HL-60 (cell line): ENCODE results near the gene RASGRP2.

ENCODE experiments used
- DNase-seq, 2 experiments: peaks; one replicate each; pipeline ENCODE4 v3.0.0-alpha.2; 2010 to 2020; ENCODE audit warnings: low read depth in 1 of 2, low spot score in 1 of 2
- H3K27ac ChIP-seq: fragments of 250-450 bp; sonication (Bioruptor Pico); replicated peaks from 2 replicates; pipeline ENCODE4 v1.5.1; 2020; ENCODE audit warnings: mild to moderate bottlenecking, moderate library complexity
- H3K27me3 ChIP-seq: fragments of 250-450 bp; sonication (Bioruptor Pico); 2 replicates; pipeline ENCODE4 v1.5.1; 2021; ENCODE audit warnings: mild to moderate bottlenecking, moderate library complexity; ENCODE audit not compliant: insufficient read depth, poor library complexity, severe bottlenecking
- H3K4me3 ChIP-seq: replicated peaks from 2 replicates; pipeline ENCODE4 v1.5.1; 2011; ENCODE audit warnings: mild to moderate bottlenecking, control low read depth, low read length; ENCODE audit not compliant: insufficient read depth
- GABPA ChIP-seq: IDR thresholded peaks from 2 replicates; pipeline ENCODE4 v1.6.1; 2012; ENCODE audit warnings: low read depth
- POLR2AphosphoS5 ChIP-seq: IDR thresholded peaks from 2 replicates; pipeline ENCODE4 v1.6.1; 2012; ENCODE audit warnings: low read depth
- SPI1 ChIP-seq: IDR thresholded peaks from 2 replicates; pipeline ENCODE4 v1.6.1; 2012; ENCODE audit warnings: low read depth, mild to moderate bottlenecking, borderline replicate concordance
- TF ChIP-seq, protein P1 (sequence below): IDR thresholded peaks from one replicate; pipeline ENCODE4 v1.5.1; 2011; ENCODE audit warnings: low read length, control low read depth, inconsistent platforms; ENCODE audit not compliant: insufficient read depth
- TF ChIP-seq, protein P2 (sequence below): IDR thresholded peaks from 2 replicates; pipeline ENCODE4 v1.6.1; 2012; ENCODE audit warnings: low read depth; ENCODE audit not compliant: insufficient replicate concordance

Gene RASGRP2

GRCh38 chr11:64747961-64748665 is 4.2 kb upstream of the RASGRP2 start:
- no peak overlapping the region for H3K27ac ChIP-seq
- TF ChIP-seq GABPA: no peak
- TF ChIP-seq, protein P1, sequence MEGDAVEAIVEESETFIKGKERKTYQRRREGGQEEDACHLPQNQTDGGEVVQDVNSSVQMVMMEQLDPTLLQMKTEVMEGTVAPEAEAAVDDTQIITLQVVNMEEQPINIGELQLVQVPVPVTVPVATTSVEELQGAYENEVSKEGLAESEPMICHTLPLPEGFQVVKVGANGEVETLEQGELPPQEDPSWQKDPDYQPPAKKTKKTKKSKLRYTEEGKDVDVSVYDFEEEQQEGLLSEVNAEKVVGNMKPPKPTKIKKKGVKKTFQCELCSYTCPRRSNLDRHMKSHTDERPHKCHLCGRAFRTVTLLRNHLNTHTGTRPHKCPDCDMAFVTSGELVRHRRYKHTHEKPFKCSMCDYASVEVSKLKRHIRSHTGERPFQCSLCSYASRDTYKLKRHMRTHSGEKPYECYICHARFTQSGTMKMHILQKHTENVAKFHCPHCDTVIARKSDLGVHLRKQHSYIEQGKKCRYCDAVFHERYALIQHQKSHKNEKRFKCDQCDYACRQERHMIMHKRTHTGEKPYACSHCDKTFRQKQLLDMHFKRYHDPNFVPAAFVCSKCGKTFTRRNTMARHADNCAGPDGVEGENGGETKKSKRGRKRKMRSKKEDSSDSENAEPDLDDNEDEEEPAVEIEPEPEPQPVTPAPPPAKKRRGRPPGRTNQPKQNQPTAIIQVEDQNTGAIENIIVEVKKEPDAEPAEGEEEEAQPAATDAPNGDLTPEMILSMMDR: no peak
- TF ChIP-seq POLR2AphosphoS5: no peak
- TF ChIP-seq, protein P2, sequence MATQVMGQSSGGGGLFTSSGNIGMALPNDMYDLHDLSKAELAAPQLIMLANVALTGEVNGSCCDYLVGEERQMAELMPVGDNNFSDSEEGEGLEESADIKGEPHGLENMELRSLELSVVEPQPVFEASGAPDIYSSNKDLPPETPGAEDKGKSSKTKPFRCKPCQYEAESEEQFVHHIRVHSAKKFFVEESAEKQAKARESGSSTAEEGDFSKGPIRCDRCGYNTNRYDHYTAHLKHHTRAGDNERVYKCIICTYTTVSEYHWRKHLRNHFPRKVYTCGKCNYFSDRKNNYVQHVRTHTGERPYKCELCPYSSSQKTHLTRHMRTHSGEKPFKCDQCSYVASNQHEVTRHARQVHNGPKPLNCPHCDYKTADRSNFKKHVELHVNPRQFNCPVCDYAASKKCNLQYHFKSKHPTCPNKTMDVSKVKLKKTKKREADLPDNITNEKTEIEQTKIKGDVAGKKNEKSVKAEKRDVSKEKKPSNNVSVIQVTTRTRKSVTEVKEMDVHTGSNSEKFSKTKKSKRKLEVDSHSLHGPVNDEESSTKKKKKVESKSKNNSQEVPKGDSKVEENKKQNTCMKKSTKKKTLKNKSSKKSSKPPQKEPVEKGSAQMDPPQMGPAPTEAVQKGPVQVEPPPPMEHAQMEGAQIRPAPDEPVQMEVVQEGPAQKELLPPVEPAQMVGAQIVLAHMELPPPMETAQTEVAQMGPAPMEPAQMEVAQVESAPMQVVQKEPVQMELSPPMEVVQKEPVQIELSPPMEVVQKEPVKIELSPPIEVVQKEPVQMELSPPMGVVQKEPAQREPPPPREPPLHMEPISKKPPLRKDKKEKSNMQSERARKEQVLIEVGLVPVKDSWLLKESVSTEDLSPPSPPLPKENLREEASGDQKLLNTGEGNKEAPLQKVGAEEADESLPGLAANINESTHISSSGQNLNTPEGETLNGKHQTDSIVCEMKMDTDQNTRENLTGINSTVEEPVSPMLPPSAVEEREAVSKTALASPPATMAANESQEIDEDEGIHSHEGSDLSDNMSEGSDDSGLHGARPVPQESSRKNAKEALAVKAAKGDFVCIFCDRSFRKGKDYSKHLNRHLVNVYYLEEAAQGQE: no peak
- no peak for TF ChIP-seq SPI1
- no peak overlapping the region for H3K4me3 ChIP-seq
- DNase-seq: no peak
- no peaks in the 10 kb centered on the region for H3K27me3 ChIP-seq

GRCh38 chr11:64746486-64746885 is 2.5 kb upstream of the RASGRP2 start:
- no peak for DNase-seq
- Histone ChIP-seq H3K4me3 (no peak overlapping the region), H3K27ac (peak overlapping the region; percentile 97), H3K27me3 (no peaks in the 10 kb centered on the region)
- TF ChIP-seq POLR2AphosphoS5 (no peak), SPI1 (no peak), GABPA (no peak)
- TF ChIP-seq, protein P1: no peak
- TF ChIP-seq, protein P2: no peak

GRCh38 chr11:64745521-64746328 is 1.8 kb upstream of the RASGRP2 start:
- Histone ChIP-seq H3K4me3 (peak overlapping the region; percentile 35), H3K27me3 (no peaks in the 10 kb centered on the region), H3K27ac (peak overlapping the region; percentile 97)
- TF ChIP-seq SPI1: 0 out of 2 replicates have a peak, but pooled peaks have one; percentile 11
- peak; percentile 55 for TF ChIP-seq POLR2AphosphoS5
- TF ChIP-seq, protein P1: no peak
- TF ChIP-seq, protein P2: no peak
- TF ChIP-seq GABPA: no peak
- DNase-seq: peak; percentile 81 to 83
